Tibial artery (tissue), 4 donors: ENCODE data around the gene WDFY3.

Experiments used
- DNase-seq, 2 donors: peaks; one replicate each; pipeline ENCODE4 v3.0.0-alpha.2; 2019
- H3K27ac ChIP-seq, 2 donors: fragments of 200-600 bp; sonication (generic) in 1 of 2; 1 replicate in 1 of 2; 2 replicates in 1 of 2; pipeline ENCODE4 v1.5.1; 2018 to 2019; ENCODE audit warnings: mild to moderate bottlenecking in 1 of 2
- H3K27me3 ChIP-seq, 2 donors: fragments of 200-600 bp; sonication (generic) in 1 of 2; one replicate each; pipeline versions ENCODE4 v1.5.1 to v1.6.0; 2016 to 2019
- H3K36me3 ChIP-seq, 3 donors: fragments of 200-600 bp; sonication (generic) in 2 of 3; one replicate each; pipeline ENCODE4 v1.5.1; 2016 to 2019; ENCODE audit warnings: mild to moderate bottlenecking in 2 of 3
- H3K4me1 ChIP-seq, 4 donors: fragments of 200-600 bp; sonication (generic) in 2 of 4; 1 replicate in 3 of 4; 2 replicates in 1 of 4; pipeline ENCODE4 v1.5.1; 2016 to 2019
- H3K4me3 ChIP-seq, 2 donors: fragments of 200-600 bp; sonication (generic) in 1 of 2; 1 replicate in 1 of 2; 2 replicates in 1 of 2; pipeline ENCODE4 v1.5.1; 2018 to 2019; ENCODE audit warnings: mild to moderate bottlenecking in 2 of 2
- H3K9me3 ChIP-seq, 3 donors: fragments of 200-600 bp; sonication (generic) in 1 of 3; one replicate each; pipeline ENCODE4 v1.5.1; 2016 to 2019
- intact Hi-C: fragments of 100-400 bp; cut with DNase I; formaldehyde crosslinking; loops from one replicate; pipeline ENCODE4 v1.15.0; 2023; ENCODE audit warnings: low total_unique reads
- TF ChIP-seq, protein P1 (sequence below), 2 experiments: fragments of 200-600 bp in 1 of 2; fragments of 450-650 bp in 1 of 2; IDR thresholded peaks; one replicate each; pipeline ENCODE4 v1.5.1; 2017 to 2019; ENCODE audit warnings: antibody characterized with exemption in 2 of 2, mild to moderate bottlenecking in 1 of 2, moderate library complexity in 1 of 2

Gene WDFY3

DNA sequence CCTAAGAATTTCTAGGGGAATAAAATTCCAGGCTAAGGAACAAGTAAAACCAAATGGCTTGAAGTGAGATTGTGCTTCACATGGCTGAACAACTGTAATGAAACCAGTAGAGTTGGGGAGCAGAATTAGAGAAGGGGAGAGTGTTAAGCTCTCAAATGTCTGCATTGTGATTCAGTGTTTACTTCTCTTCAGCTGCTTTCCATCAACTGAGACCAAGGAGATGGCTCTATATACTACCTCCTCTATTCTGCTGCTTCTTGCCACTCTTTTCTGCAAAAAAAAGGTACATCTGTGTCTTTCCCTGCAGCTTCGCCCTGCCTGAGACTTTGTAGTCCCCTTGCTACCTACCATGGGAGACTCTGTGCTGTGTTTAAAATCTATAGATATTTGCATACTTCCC is 73.5 kb downstream of the WDFY3 start:
- intact Hi-C loops = no loop called here
- no peak for DNase-seq
- TF ChIP-seq, protein P1, sequence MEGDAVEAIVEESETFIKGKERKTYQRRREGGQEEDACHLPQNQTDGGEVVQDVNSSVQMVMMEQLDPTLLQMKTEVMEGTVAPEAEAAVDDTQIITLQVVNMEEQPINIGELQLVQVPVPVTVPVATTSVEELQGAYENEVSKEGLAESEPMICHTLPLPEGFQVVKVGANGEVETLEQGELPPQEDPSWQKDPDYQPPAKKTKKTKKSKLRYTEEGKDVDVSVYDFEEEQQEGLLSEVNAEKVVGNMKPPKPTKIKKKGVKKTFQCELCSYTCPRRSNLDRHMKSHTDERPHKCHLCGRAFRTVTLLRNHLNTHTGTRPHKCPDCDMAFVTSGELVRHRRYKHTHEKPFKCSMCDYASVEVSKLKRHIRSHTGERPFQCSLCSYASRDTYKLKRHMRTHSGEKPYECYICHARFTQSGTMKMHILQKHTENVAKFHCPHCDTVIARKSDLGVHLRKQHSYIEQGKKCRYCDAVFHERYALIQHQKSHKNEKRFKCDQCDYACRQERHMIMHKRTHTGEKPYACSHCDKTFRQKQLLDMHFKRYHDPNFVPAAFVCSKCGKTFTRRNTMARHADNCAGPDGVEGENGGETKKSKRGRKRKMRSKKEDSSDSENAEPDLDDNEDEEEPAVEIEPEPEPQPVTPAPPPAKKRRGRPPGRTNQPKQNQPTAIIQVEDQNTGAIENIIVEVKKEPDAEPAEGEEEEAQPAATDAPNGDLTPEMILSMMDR (IDR thresholded peaks at IDR 0.05) = no peak
- H3K36me3 ChIP-seq = peaks cover 0 to 14% (median 6%) of the 10 kb centered on the region in 3 donors
- no peaks in the 10 kb centered on the region for H3K9me3 ChIP-seq
- H3K4me1 ChIP-seq = peaks cover 0 to 11% (median 0%) of the 10 kb centered on the region in 4 donors
- no peak overlapping the region for H3K4me3 ChIP-seq
- no peak overlapping the region for H3K27ac ChIP-seq
- H3K27me3 ChIP-seq = no peaks in the 10 kb centered on the region

DNA sequence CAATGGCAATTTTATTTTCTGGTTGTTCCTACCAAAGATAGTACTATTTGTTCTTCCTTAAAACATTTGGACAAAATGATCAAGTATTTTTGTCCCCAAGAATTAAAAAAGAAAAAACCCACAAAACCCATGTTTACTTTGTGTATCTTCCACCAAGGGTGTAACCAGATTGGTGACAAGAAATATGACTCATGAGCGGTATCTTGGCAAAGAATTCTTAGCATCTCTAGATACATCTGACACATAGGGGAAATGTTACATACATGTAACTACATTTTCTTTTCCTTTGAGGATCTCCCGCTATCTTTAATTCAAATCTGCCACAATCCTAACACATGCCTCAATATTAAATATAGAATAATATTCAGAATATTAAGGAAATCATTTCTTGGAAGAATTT is 78.7 kb downstream of the WDFY3 start:
- Histone ChIP-seq H3K27me3 (no peaks in the 10 kb centered on the region), H3K9me3 (no peaks in the 10 kb centered on the region), H3K4me3 (no peak overlapping the region), H3K27ac (no peak overlapping the region), H3K4me1 (peaks cover 0 to 24% (median 7%) of the 10 kb centered on the region in 4 donors), H3K36me3 (peaks cover 0 to 4% (median 0%) of the 10 kb centered on the region in 3 donors)
- TF ChIP-seq, protein P1 (IDR thresholded peaks at IDR 0.05) = no peak
- DNase-seq = no peak
- intact Hi-C loops = no loop called here

DNA sequence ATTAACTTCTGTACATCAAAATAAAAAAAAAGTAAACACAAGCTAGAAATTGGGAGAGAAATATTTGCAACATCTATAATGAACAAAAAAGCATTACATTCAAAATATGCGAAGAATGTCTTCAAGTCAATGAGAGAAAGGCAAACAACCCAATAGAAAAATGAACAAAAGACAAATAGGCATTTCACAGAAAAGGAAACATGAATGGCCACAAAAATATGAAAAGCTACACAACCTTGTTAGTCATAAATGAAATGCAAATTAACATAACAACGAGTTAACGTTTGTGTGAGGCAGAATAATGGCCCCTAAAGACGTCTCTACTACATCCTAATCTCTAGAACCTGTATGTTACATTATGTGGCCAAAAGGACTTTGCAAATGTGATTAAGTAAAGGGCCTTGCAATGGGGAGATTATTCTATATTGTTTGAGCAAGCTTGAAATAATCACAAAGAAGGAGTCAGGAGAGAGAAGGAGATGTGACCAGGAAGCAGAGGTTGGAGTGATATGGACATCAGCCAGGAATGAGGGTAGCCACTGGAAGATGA is 86.8 kb downstream of the WDFY3 start:
- Histone ChIP-seq H3K27me3 (no peaks in the 10 kb centered on the region), H3K4me3 (no peak overlapping the region), H3K4me1 (peaks cover 0 to 14% (median 1%) of the 10 kb centered on the region in 4 donors), H3K27ac (no peak overlapping the region), H3K9me3 (no peaks in the 10 kb centered on the region), H3K36me3 (peaks cover 0 to 5% (median 0%) of the 10 kb centered on the region in 3 donors)
- TF ChIP-seq, protein P1 (IDR thresholded peaks at IDR 0.05) = no peak
- intact Hi-C loops = no loop called here
- DNase-seq = no peak

DNA sequence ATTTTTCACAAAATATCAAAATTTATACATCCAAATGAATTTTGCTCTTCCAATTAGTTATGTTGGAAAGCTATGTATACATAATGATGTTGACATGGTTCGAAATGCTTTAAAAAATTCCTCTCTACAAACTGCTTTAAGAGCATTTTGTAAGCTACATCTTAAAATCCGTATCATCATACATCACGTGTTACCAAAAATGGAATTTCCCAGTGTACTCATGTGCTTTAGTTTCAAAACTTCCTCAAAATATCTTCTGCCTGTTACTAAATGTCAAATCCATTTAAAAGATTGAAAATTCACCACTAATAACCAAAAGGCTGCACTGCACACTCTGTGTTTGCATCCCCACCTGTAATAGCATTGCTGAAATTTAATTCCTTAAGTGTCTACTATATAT is 87.9 kb downstream of the WDFY3 start:
- no peaks in the 10 kb centered on the region for H3K9me3 ChIP-seq
- TF ChIP-seq, protein P1 (IDR thresholded peaks at IDR 0.05) = no peak
- intact Hi-C loops = no loop called here
- no peak overlapping the region for H3K27ac ChIP-seq
- peaks cover 0 to 14% (median 1%) of the 10 kb centered on the region in 4 donors for H3K4me1 ChIP-seq
- no peaks in the 10 kb centered on the region for H3K27me3 ChIP-seq
- H3K36me3 ChIP-seq = peaks cover 0 to 5% (median 5%) of the 10 kb centered on the region in 3 donors
- no peak for DNase-seq
- H3K4me3 ChIP-seq = no peak overlapping the region

DNA sequence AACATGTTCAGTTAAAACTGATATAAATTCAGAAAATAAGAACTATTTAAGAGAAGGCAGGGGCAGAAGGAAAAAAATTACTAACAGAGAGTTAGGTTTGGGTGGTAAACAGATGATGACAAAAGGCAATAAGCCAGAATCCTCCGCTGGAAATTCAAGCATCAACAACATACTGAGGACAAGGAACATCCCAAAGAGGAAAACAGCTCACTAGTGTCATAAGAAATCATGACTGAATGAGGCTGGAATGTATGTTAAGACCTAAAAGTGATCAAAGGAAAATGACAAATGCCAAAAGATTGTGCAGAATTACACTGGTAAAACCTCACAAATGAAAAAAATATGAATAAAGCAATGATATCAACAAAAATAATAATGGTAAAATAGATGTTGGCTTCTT is 88.4 kb downstream of the WDFY3 start:
- no peak for DNase-seq
- H3K4me1 ChIP-seq = peaks cover 0 to 9% (median 0%) of the 10 kb centered on the region in 4 donors
- H3K4me3 ChIP-seq = no peak overlapping the region
- no peak overlapping the region for H3K27ac ChIP-seq
- H3K27me3 ChIP-seq = no peaks in the 10 kb centered on the region
- TF ChIP-seq, protein P1 (IDR thresholded peaks at IDR 0.05) = no peak
- no peaks in the 10 kb centered on the region for H3K9me3 ChIP-seq
- peaks cover 0 to 5% (median 5%) of the 10 kb centered on the region in 3 donors for H3K36me3 ChIP-seq
- intact Hi-C loops = no loop called here
